ENCODE results near the gene MIOX. TPM values are rescaled to one million over a fixed set of nuclear protein-coding genes. Genes with fewer than 3 reads are reported as not detected.

Gene MIOX
- 0.48 TPM for polyA plus RNA-seq (2012; ENCODE audit: insufficient read depth, insufficient read length, low read depth)

DNA sequence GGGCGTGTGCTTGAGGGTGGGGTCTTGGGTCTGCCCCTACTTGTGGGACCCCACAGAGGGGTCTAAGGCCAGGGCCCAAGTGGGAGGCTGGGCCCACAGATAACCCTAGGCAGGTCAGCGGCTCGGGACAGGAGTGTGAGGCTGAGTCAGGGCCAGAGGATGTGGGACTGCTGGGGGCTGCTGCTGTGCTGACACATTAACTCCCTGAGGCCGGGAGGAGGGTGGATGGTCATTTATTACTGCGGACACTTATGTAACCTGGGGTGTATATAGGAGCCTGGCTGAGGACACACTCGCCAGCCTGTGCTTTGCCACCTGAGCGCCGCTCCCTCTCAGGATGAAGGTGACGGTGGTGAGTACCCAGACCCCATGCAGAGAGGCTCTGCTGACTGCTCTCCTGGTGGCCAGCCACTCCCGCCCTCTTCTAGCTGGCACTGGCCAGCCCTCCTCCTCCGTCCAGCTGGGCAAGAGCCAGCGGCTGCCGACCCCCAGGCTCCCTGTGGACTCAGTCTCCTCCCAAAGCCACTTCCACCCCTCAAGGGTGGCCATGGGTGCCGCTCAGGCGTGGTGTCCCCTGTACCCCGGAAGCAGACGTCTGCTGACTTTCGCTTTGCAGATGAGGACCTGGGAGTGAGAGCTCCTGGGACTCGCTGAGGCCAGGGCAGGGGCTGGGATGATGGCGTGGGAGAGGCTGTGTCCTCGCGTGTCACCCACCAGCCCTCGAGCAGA, at the start of gene MIOX:
Gene MIOX (plus strand): TSS at position 299 of the 729 bp plus-strand sequence. CDS start 39 bp downstream, at position 338.
- H3K9me3 ChIP-seq = no peaks in the 10 kb centered on the region
- peaks cover 4% of the 10 kb centered on the region for H3K4me1 ChIP-seq
- H3K4me3 ChIP-seq (ENCODE audit: low read depth, low read length) = no peak within 1 kb of the TSS
- H3K27me3 ChIP-seq = peaks cover 7% of the 10 kb centered on the region
- DNase-seq = peak; percentile 14
- TF ChIP-seq, protein P1, sequence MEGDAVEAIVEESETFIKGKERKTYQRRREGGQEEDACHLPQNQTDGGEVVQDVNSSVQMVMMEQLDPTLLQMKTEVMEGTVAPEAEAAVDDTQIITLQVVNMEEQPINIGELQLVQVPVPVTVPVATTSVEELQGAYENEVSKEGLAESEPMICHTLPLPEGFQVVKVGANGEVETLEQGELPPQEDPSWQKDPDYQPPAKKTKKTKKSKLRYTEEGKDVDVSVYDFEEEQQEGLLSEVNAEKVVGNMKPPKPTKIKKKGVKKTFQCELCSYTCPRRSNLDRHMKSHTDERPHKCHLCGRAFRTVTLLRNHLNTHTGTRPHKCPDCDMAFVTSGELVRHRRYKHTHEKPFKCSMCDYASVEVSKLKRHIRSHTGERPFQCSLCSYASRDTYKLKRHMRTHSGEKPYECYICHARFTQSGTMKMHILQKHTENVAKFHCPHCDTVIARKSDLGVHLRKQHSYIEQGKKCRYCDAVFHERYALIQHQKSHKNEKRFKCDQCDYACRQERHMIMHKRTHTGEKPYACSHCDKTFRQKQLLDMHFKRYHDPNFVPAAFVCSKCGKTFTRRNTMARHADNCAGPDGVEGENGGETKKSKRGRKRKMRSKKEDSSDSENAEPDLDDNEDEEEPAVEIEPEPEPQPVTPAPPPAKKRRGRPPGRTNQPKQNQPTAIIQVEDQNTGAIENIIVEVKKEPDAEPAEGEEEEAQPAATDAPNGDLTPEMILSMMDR (IDR thresholded peaks at IDR 0.05; ENCODE audit: low read depth, low read length) = no peak
- H3K36me3 ChIP-seq = no peaks in the 10 kb centered on the region

- TF ChIP-seq, protein P1 (IDR thresholded peaks at IDR 0.05; ENCODE audit: low read depth, low read length) = no peak
- Histone ChIP-seq H3K9me3 (no peaks in the 10 kb centered on the region), H3K4me3 (ENCODE audit: low read depth, low read length) (no peak overlapping the region), H3K27me3 (no peaks in the 10 kb centered on the region), H3K4me1 (no peaks in the 10 kb centered on the region), H3K36me3 (peaks cover 54% of the 10 kb centered on the region)
- no peak for DNase-seq
Observed at GRCh38 chr22:50437511-50438304, 49.0 kb upstream of the MIOX start.

DNA sequence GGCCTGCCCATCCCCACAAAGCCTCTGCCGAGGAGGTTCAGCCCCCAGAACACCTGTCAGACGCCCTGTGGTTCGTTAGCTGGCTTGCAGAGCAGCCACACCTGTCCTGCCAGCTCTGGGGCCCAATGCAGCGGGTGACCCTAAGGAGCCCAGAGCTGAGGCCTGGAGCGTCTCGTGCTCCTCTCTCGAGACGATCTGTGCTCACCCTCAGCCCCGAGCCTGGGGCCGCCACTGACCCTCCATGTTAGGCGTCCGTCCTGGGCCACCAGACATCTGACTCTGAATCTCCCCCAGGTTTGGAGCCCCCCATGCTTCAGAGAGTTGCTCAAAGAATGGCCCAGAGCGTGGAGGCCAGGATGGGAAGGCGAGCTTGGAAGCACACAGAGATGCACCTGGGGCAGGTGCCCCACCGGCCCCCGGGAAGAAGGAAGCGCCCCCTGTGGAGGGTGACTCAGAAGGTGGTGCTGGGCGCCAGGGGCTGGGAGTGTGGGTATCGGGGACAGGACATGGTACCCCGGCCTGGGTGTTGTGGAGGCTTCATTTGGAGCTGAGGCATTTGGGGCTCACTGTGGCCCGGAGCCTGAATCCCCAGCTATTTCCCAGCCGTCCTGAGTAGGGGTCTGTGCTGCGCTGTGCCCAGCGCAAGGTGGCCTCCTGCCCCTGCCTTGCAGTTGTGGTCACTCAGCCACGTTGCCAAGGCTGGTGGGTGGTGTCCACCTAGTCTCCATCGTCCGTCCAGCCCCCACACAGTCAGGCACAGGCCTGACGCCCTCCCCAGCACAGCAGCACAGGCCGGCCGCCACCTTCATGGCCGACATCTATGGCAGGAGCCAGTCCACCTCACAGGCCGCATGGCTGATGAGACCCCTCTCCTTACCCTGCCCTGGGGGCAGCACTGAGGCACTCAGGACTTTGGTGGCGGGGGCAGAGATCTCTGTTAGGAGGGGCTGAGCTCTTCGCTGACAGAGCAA, 48.1 kb upstream of the MIOX start:
- DNase-seq = peak; percentile 11
- H3K4me1 ChIP-seq = no peaks in the 10 kb centered on the region
- H3K36me3 ChIP-seq = peaks cover 54% of the 10 kb centered on the region
- TF ChIP-seq, protein P1 (IDR thresholded peaks at IDR 0.05; ENCODE audit: low read depth, low read length) = no peak
- no peaks in the 10 kb centered on the region for H3K27me3 ChIP-seq
- H3K9me3 ChIP-seq = no peaks in the 10 kb centered on the region
- no peak overlapping the region for H3K4me3 ChIP-seq (ENCODE audit: low read depth, low read length)

DNA sequence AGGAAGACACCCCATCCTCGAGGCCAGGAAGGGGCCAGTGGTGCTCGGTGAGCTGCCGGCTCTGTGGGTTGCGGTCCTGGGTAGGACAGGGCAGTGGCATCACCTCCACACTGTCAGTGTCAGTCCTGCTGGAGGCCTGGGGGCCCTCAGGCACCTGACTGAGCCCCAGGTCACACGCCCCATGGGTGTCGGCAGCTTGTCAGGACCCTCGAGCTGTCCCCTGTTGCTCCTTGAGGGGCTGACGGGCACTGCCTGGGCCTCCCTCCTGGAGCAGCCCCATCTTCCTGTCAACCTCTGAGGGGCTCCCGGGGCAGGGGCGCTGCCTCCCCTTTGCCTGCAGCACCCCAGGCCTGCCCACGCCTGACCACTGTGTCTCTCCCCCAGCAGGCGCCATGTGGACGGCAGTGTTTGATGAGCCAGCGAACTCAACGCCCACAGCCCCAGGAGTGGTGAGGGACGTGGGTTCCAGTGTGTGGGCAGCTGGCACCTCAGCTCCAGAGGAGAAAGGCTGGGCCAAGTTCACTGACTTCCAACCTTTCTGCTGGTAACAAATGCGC, 47.3 kb upstream of the MIOX start:
- TF ChIP-seq, protein P1 (IDR thresholded peaks at IDR 0.05; ENCODE audit: low read depth, low read length) = no peak
- Histone ChIP-seq H3K27me3 (no peaks in the 10 kb centered on the region), H3K4me1 (no peaks in the 10 kb centered on the region), H3K36me3 (peaks cover 56% of the 10 kb centered on the region), H3K4me3 (ENCODE audit: low read depth, low read length) (no peak overlapping the region), H3K9me3 (no peaks in the 10 kb centered on the region)
- no peak for DNase-seq

GRCh38 chr22:50439871-50440331, 46.8 kb upstream of the MIOX start:
- TF ChIP-seq, protein P1 (IDR thresholded peaks at IDR 0.05; ENCODE audit: low read depth, low read length) = no peak
- no peak overlapping the region for H3K4me3 ChIP-seq (ENCODE audit: low read depth, low read length)
- H3K36me3 ChIP-seq = peaks cover 57% of the 10 kb centered on the region
- peak; percentile 8 for DNase-seq
- no peaks in the 10 kb centered on the region for H3K27me3 ChIP-seq
- no peaks in the 10 kb centered on the region for H3K4me1 ChIP-seq
- H3K9me3 ChIP-seq = no peaks in the 10 kb centered on the region

Data from BE2C (cell line).